CD4-positive, alpha-beta T cell treated with Interleukin-15 for 1 hour (primary cell): ENCODE measurements around the gene C1R.

ENCODE experiments used
- DNase-seq: peaks from one replicate; pipeline ENCODE4 v3.0.0-alpha.2; 2020

Gene C1R

GRCh38 chr12:7096006-7096932 is 4.0 kb upstream of the C1R start:
- DNase-seq = no peak

- DNase-seq = no peak
These were observed 1.6 kb upstream of the C1R start for GRCh38 chr12:7093892-7094291.

- DNase-seq = no peak
These were observed 1.2 kb upstream of the C1R start for GRCh38 chr12:7093486-7093885.

- DNase-seq = no peak
These were observed 778 bp upstream of the C1R start for GRCh38 chr12:7092986-7093460.

- DNase-seq = no peak
These were observed 501 bp downstream of the C1R start for GRCh38 chr12:7091660-7092228.

GRCh38 chr12:7091171-7091570 is 1.1 kb downstream of the C1R start:
- DNase-seq = no peak

- DNase-seq = no peak
These were observed 1.8 kb downstream of the C1R start for GRCh38 chr12:7090222-7090998.

- no peak for DNase-seq
These were observed 2.9 kb downstream of the C1R start for GRCh38 chr12:7089196-7089871.

GRCh38 chr12:7083125-7083524 is 9.1 kb downstream of the C1R start:
- DNase-seq = no peak

- DNase-seq = no peak
These were observed 11.2 kb downstream of the C1R start for GRCh38 chr12:7081037-7081436.

- no peak for DNase-seq
These were observed 12.5 kb downstream of the C1R start for GRCh38 chr12:7079826-7080125.

- no peak for DNase-seq
These were observed 14.1 kb downstream of the C1R start for GRCh38 chr12:7078163-7078562.

GRCh38 chr12:7076493-7076892 is 15.8 kb downstream of the C1R start:
- DNase-seq = no peak

- no peak for DNase-seq
These were observed 16.3 kb downstream of the C1R start for GRCh38 chr12:7075939-7076338.

GRCh38 chr12:7075518-7075917 is 16.7 kb downstream of the C1R start:
- no peak for DNase-seq

- DNase-seq = no peak
These were observed 18.3 kb downstream of the C1R start for GRCh38 chr12:7073946-7074345.

GRCh38 chr12:7072554-7072953 is 19.7 kb downstream of the C1R start:
- no peak for DNase-seq

GRCh38 chr12:7072035-7072434 is 20.2 kb downstream of the C1R start:
- no peak for DNase-seq

- no peak for DNase-seq
These were observed 22.9 kb downstream of the C1R start for GRCh38 chr12:7069386-7069785.

GRCh38 chr12:7068994-7069346 is 23.3 kb downstream of the C1R start:
- no peak for DNase-seq

GRCh38 chr12:7068240-7068993 is 23.8 kb downstream of the C1R start:
- DNase-seq = no peak

- DNase-seq = no peak
These were observed 25.1 kb downstream of the C1R start for GRCh38 chr12:7067096-7067495.

- DNase-seq = no peak
These were observed 25.6 kb downstream of the C1R start for GRCh38 chr12:7066596-7066995.
